ENCODE measurements around the gene SLTM.
"Not testable (repeated sequence)": the region's sequence is repeated elsewhere in the genome, so short reads cannot be mapped to it uniquely, and the experiment has no call there.

Gene SLTM

DNA sequence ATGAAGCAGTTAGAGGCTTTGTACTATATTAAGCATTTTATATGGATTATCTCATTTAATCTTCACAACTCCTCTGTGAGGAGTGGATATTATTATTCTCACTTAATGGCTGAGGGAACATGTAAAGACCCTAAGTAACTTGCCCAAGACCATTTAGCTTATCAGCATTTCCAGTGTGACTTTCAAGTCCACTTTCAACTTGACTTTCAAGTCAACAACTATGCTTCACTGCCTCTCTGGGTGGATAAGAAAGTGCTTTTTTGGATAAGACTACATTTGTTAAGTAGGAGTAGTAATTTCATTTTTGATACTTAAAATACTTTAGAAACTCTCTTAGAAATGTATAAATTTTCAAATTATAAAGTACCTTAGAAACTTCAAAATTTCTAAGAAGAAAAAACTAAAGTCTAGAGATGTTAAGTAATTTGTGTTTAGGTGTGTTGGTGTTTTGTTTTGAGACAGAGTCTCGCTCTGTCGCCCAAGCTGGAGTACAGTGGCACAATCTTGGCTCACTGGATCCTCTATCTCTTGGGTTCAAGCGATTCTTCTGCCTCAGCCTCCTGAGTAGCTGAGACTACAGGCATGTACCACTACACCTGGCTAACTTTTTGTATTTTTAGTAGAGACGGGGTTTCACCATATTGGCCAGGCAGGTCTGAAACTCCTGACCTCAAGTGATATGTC, 90.6 kb downstream of the SLTM start:
- Histone ChIP-seq H3K4me3 (ENCODE audit: low read depth, low read length) (no peak overlapping the region), H3K27me3 (no peaks in the 10 kb centered on the region), H3K36me3 (no peaks in the 10 kb centered on the region; the same call in 1 of the 2 replicates), H3K9me3 (no peaks in the 10 kb centered on the region), H3K4me1 (no peaks in the 10 kb centered on the region)
- TF ChIP-seq, protein P1, sequence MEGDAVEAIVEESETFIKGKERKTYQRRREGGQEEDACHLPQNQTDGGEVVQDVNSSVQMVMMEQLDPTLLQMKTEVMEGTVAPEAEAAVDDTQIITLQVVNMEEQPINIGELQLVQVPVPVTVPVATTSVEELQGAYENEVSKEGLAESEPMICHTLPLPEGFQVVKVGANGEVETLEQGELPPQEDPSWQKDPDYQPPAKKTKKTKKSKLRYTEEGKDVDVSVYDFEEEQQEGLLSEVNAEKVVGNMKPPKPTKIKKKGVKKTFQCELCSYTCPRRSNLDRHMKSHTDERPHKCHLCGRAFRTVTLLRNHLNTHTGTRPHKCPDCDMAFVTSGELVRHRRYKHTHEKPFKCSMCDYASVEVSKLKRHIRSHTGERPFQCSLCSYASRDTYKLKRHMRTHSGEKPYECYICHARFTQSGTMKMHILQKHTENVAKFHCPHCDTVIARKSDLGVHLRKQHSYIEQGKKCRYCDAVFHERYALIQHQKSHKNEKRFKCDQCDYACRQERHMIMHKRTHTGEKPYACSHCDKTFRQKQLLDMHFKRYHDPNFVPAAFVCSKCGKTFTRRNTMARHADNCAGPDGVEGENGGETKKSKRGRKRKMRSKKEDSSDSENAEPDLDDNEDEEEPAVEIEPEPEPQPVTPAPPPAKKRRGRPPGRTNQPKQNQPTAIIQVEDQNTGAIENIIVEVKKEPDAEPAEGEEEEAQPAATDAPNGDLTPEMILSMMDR (IDR thresholded peaks at IDR 0.05; ENCODE audit: low read depth, low read length): no peak
- DNase-seq: no peak

DNA sequence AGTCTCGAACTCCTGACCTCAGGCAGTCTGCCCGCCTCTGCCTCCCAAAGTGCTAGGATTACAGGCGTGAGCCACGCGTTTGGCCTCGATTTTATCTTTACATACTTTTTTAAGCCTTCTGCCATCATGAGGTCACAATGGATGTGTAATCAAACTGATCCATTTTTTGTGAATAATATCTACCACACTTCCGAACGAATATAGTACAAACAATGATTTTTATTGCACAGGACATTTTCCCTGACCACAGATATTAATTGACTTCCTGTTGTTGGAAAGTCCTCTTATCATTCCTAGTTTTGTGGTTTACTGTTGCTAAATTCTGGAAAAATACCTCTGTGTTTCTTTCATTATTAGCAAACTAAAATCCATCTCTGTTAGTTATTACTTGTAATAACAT, 93.4 kb downstream of the SLTM start:
- Histone ChIP-seq H3K9me3 (no peaks in the 10 kb centered on the region), H3K36me3 (no peaks in the 10 kb centered on the region), H3K27me3 (no peaks in the 10 kb centered on the region), H3K4me1 (no peaks in the 10 kb centered on the region), H3K4me3 (ENCODE audit: low read depth, low read length) (no peak overlapping the region)
- TF ChIP-seq, protein P1 (IDR thresholded peaks at IDR 0.05; ENCODE audit: low read depth, low read length): no peak
- no peak for DNase-seq

DNA sequence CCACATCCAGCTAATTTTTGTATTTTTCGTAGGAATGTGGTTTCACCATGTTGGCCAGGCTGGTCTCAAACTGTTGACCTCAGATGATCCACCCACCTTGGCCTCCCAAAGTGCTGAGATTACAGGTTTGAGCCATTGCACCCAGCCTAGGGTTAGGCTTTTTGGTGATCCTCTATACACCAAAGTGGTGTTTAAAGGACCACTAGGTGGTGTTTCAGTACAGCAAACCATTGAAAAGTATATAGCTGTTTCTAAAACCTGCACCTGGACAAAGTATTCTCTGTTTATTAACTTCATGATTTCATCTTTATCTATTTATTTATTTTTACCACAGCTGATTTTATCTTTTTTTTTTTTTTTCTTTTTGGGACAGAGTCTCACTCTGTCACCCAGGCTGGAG, 94.0 kb downstream of the SLTM start:
- Histone ChIP-seq H3K27me3 (no peaks in the 10 kb centered on the region), H3K4me3 (ENCODE audit: low read depth, low read length) (no peak overlapping the region), H3K36me3 (no peaks in the 10 kb centered on the region), H3K9me3 (no peaks in the 10 kb centered on the region), H3K4me1 (no peaks in the 10 kb centered on the region)
- TF ChIP-seq, protein P1 (IDR thresholded peaks at IDR 0.05; ENCODE audit: low read depth, low read length): peak; percentile 29
- DNase-seq: no peak

DNA sequence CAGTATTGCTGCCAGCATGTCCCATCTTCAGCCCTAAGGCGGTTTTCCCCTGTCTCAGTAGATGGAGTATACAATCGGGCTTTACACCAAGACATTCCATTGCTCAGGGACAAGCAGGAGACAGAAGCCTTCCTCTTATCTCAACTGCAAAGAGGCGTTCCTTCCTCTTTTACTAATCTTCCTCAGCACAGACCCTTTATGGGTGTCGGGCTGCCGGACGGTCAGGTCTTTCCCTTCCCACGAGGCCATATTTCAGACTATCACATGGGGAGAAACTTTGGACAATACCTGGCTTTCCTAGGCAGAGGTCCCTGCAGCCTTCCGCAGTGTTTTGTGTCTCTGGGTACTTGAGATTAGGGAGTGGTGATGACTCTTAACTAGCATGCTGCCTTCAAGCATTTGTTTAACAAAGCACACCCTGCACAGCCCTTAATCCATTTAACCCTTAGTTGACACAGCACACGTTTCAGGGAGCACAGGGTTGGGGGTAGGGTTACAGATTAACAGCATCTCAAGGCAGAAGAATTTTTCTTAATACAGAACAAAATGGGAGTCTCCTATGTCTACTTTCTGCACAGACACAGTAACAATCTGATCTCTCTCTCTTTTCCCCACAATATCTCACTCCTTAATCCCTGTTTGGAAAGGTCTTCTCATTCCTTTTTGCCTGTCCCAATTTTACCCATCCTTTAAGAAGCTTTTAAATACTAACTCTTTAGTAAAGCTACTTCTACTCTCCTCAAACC, 99.6 kb downstream of the SLTM start:
- not testable (repeated sequence) for H3K27me3 ChIP-seq; H3K36me3 ChIP-seq; H3K4me3 ChIP-seq (ENCODE audit: low read depth, low read length); DNase-seq; H3K9me3 ChIP-seq; H3K4me1 ChIP-seq

DNA sequence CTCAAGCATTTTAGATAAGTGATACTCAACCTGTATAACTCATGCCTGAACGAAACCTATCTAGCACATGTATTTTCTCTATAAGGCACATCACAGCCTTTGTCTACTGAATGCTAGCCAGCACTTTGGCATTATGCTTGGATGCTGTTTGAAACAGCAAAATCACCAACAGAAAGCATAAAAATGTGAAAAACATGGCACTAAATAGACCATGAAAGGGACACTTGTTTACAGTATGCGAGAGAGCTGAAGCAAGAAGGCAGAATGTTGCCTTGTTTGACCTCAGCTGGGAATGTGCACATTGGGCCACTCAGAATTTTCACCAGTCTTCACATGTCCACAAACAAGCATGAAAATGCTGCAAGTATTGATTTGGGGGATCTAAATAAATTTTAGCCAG, 102.9 kb downstream of the SLTM start:
- Histone ChIP-seq H3K9me3 (no peaks in the 10 kb centered on the region), H3K4me1 (no peaks in the 10 kb centered on the region), H3K27me3 (no peaks in the 10 kb centered on the region), H3K4me3 (ENCODE audit: low read depth, low read length) (no peak overlapping the region), H3K36me3 (no peaks in the 10 kb centered on the region)
- no peak for DNase-seq
- TF ChIP-seq, protein P1 (IDR thresholded peaks at IDR 0.05; ENCODE audit: low read depth, low read length): no peak

Data from BE2C (cell line).